ENCODE measurements around the gene CELSR3. TPM values are rescaled to one million over a fixed set of nuclear protein-coding genes. Genes with fewer than 3 reads are reported as not detected.
A peak's percentile ranks its signal among the peaks of the same experiment; 100 is the strongest.

The CELSR3 gene
- total RNA-seq, 1 donor from 2014 or later, result 0.20 TPM

DNA sequence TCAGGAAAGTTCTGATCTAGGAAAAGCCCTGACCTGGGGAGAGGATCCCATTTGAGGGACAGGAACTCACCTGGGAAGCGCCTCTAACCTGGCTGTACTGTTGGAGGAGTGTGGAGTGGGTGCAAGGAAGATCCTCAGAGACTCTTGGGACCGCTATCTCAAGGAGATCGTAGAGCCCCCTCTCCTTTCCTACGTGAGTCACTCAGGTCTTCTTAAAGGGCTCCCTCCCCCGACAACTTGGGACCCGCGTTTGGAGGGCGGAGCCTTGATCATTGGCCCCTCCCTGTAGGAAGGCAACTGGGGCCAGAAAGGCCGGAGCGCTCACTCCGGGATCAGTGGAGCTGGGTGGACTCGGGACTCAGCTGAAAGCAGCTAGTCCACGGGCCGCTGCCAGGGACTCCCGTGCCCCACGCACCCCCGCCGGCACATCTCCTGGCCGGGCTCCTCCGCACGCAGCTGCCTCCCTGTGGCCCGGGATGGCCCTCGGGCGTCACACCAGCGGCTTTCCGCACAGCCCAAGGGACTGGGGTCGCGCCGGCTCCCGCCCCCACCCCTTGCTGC is 27.9 kb downstream of the CELSR3 start:
- no peak for DNase-seq (ENCODE audit: low read depth, low spot score)

DNA sequence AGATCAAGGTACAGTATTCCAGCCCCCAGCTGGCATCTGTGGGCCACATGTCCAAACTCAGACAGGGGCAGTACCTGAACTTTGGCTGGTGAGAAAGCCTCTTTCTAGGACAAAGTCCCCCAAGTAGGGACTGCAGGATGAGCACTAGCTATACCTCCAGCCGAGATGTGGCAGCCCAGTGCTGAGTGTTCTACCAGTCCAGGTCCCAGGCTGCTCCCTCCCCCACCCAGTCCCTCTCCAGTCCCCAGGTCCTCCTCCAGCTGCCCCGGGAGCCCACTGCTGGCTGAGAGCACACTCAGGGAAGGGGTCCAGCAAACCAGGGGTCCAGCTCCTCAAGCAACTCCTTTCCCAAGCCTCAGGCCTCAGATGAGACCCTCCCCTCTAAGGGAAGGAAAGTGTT is 28.9 kb downstream of the CELSR3 start:
- no peak for DNase-seq (ENCODE audit: low read depth, low spot score)

- DNase-seq (ENCODE audit: low read depth, low spot score), result no peak
These were observed 29.4 kb downstream of the CELSR3 start for GRCh38 chr3:48633256-48633655.

- no peak for DNase-seq (ENCODE audit: low read depth, low spot score)
These were observed 30.9 kb downstream of the CELSR3 start for GRCh38 chr3:48631516-48632448.

DNA sequence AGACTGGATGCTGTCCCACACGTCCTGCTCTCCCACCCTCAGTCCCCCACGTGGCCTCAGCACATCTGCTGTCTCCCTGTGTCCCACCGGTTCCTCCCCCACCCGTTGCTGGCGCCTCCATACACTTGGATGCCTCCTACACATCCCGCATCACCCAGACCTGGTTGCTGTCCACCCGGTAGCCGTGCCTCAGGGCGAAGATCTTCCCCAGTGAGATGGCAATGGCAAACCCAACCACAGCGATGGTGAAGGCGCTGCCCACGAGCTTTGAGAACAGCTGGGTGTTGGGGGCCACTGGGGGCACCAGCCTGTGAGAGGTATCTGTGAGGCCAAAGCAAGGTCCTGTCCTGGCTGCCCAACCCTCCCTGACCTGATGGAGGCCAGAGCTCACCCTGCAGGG is 31.9 kb downstream of the CELSR3 start:
- DNase-seq (ENCODE audit: low read depth, low spot score), result no peak

DNA sequence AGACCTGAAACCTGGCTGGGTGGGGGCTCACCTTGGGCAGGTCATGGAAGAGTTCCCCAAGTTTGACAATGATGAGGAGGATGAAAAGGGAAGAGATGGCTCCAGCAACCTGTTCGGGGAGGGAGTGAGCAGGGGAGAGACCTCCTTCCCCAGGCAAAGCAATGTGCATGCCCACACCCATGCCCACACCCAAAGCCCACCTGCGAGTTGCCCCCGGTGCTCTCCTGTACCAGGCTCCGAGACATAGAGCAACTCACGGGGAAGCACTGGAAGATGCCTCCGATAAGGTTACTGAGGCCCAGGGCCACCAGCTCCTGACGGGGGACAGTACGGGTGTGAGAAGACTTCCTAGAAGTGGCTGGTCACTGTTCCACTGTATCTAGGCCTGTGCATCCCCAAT is 32.3 kb downstream of the CELSR3 start:
- no peak for DNase-seq (ENCODE audit: low read depth, low spot score)

DNA sequence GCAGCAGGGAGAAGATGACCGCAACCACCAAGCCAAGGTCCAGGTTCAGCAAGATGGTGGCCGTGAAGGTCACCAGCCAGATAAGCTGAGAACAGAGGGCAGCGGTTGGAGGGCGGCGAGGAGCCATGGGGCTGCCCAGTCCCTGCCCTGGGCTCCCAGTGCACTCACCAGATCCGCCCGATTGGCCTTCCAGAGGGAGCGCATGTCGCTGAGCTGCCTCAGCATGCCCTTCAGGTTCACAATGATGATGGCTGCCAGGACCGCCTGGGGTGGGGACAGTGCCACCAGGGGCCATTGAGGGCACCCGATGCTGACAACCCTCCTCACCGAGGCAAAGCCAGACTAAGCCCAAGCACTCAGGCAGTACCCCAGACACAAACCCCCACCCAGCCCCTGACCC is 32.8 kb downstream of the CELSR3 start:
- no peak for DNase-seq (ENCODE audit: low read depth, low spot score)

DNA sequence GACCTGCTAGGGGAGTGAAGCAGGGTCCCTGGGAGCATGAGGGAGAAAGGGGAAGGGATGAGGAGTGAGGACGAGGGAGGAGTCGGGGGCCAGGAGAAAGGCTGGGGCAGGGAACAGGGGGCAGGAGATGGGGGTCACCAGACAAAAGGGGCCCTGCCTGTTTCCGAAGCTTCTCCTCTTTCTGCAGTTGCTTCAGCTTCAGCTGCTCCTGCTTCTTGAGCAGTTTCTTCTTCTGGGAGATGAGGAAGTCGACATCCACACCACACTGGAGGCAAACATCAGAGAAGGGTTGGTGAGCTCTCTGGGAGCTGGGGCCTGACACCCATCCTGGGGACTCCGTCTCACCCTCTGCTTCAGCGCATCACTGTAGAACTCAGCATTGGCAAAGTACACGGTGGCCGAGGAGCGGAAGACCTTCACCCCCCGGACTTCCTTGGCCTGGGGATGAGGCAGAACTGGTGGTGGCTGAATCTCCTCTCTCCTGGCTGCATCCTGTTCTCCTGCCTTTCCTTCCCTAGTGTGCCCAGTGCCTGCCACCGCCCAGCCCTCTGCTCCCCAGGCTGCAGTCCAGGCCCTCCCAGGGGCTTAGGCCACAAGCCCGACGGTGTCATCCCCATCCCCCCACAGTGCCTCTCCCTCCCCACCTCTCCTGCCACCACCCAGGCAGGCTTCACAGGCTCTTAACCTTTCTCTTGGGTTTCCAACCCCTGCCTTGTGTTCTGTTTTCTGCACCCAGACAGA is 34.2 kb downstream of the CELSR3 start:
- no peak for DNase-seq (ENCODE audit: low read depth, low spot score)

DNA sequence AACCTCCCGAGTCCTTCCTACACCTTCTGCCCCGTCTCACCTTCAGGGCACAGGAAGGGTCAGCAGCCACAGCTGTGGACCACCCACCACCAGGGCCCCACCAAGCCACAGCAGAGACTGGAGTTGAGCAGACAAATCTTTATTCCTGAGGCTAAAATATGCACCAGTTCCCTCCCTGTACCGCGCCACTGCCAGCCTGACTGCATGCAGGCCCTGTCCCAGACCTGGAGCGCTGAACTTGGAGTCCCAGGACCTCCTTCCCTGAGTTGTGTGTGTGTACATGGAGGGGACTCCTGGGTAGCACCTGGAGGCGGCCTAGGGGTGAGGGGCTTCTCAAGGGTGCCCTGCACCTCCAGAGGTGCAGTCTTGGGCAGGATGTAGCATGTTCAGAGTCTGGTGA is 37.1 kb downstream of the CELSR3 start:
- no peak for DNase-seq (ENCODE audit: low read depth, low spot score)

- no peak for DNase-seq (ENCODE audit: low read depth, low spot score)
These were observed 37.9 kb downstream of the CELSR3 start for GRCh38 chr3:48624767-48625166.

GRCh38 chr3:48623851-48624547 is 38.7 kb downstream of the CELSR3 start:
- no peak for DNase-seq (ENCODE audit: low read depth, low spot score)

DNA sequence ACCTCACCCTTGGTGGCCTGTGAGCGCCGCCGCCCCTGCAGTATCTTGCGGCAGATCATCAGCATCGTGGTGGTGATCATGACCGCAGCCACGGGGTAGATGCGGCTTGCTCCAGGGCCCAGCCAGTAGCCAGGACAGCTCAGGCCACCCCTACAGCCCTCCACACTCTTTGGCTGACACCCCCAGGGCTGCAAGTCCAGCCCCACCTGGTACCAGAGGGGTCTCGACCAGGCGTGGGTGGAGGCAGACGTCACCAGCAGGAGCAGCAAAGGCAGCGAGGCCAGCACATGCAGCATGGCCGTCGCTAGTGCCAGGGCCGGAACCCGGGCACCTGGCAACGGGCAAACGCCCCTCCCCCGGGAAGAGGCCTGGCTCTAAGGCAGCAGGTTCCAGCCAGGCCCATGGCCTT is 41.2 kb downstream of the CELSR3 start, which contains the start of gene TMEM89:
TSS of gene TMEM89 (minus strand) at position 309 of the 409 bp plus-strand sequence. CDS start at position 296, 13 bp downstream.
- DNase-seq (ENCODE audit: low read depth, low spot score), result no peak

GRCh38 chr3:48619541-48620524 is 42.9 kb downstream of the CELSR3 start:
- no peak for DNase-seq (ENCODE audit: low read depth, low spot score)

DNA sequence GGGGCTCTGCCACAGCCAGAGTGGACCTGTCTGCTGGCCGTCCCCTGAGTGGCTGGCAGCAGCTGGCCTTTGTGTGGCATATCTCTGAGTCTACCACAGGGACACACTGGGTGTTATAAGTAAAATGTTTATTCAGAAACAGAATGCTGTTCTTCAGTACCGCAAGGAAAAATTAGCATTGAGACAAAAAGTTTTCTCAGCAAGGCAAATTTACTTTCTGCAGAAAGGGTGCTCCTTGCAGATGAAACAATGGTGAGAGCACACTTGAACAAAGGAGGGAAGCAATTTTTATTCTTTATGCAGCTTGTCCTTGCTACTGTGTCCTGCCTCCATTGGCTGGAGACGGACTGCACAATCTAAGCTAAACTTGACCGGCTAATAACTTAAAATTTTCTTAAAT is 45.1 kb downstream of the CELSR3 start:
- DNase-seq (ENCODE audit: low read depth, low spot score), result no peak

DNA sequence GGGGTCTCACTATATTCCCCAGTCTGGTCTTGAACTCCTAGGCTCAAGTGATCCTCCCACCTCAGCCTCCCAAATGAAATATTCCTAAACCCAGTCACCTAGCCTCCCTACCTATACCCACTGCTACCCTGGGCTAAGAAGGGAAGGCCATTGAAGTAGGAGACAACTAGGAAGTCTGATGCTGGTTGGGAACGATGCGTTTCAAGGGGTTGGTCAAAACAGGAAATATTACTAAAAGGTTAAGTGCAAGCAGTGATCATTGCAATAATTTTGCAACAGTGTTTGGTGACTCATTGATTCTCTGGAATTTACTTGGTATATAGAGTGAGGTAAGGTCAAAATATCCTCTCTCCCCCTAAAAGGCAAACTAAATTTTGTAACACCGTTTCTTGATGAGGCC is 48.6 kb downstream of the CELSR3 start:
- no peak for DNase-seq (ENCODE audit: low read depth, low spot score)

GRCh38 chr3:48612309-48612708 is 50.4 kb downstream of the CELSR3 start:
- no peak for DNase-seq (ENCODE audit: low read depth, low spot score)

DNA sequence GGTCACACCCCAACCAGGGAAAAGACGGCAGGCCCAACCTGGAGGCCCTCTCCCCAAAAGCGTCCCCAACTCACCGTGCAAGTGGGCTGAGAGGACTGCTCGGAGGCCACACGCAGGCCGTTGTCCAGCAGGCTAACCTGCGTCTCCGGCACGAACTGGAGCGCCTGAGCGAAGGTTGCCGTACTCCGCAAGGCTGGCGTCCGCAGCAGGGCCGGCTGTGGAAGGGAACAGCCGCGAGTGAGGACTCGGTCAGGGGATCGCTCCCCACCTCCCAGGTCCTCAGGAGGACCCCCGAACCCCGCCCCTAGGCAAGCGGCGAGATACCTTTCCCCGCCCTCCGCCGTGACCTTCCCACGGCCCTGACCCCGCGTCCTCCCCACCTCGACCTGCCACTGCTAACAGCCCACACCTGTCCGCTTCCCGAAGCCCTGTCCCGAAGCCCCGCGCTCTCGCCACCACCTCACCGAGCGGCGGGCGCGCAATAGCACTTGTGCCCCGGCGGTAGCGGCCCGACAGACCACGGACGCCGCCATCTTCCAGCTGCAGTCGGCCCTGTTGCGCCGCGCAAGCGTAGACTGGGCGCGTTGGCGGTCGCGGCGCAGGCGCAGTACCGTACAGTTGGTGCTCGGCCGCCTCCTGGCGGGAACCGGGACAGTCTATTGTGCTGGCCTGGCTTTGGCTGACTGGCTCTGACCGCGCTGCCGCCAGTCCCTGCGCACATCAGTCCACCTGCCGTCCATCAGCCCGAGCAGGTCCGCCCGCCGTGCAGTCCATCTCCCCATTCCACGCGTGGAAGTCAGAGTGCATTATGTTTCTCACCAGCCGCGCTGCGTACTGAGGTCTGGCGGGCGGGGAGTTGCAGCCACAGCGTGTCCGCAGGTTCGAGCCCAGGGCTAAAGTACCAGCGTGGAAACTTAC is 53.3 kb downstream of the CELSR3 start, which contains the start of gene UQCRC1:
TSS of gene UQCRC1 (minus strand) at position 559 of the 918 bp plus-strand sequence. CDS start at position 533, 26 bp downstream.
- peak; percentile 69 for DNase-seq (ENCODE audit: low read depth, low spot score)

GRCh38 chr3:48607519-48607918 is 55.2 kb downstream of the CELSR3 start:
- no peak for DNase-seq (ENCODE audit: low read depth, low spot score)

- no peak for DNase-seq (ENCODE audit: low read depth, low spot score)
These were observed 61.1 kb downstream of the CELSR3 start for GRCh38 chr3:48601622-48601994.

Data from pulmonary artery endothelial cell (primary cell).